ENCODE data around the gene KL. TPM values are rescaled to one million over a fixed set of nuclear protein-coding genes. Genes with fewer than 3 reads are reported as not detected.

Gene KL
- total RNA-seq, 1 experiment from 2014 or later, result 0.52 TPM

- Mint-ChIP-seq H3K27ac (ENCODE audit: unreplicated experiment) (peak overlapping the region; percentile 21), H3K9me3 (ENCODE audit: low read depth, unreplicated experiment) (peaks cover 16% of the 10 kb centered on the region), H3K4me1 (ENCODE audit: low read depth, unreplicated experiment) (no peaks in the 10 kb centered on the region), H3K36me3 (ENCODE audit: insufficient read depth, unreplicated experiment) (no peaks in the 10 kb centered on the region), H3K4me3 (ENCODE audit: low read depth, unreplicated experiment) (no peak overlapping the region), H3K27me3 (ENCODE audit: unreplicated experiment) (peaks cover 69% of the 10 kb centered on the region)
- no peak for DNase-seq
- no TSS peak for BruUV-seq (replicated peaks)
- intact Hi-C loops (cut with micrococcal nuclease; ENCODE audit: unreplicated experiment), result no loop called here
- CTCF ChIA-PET, result no interaction called here
- TF ChIP-seq, protein P1, sequence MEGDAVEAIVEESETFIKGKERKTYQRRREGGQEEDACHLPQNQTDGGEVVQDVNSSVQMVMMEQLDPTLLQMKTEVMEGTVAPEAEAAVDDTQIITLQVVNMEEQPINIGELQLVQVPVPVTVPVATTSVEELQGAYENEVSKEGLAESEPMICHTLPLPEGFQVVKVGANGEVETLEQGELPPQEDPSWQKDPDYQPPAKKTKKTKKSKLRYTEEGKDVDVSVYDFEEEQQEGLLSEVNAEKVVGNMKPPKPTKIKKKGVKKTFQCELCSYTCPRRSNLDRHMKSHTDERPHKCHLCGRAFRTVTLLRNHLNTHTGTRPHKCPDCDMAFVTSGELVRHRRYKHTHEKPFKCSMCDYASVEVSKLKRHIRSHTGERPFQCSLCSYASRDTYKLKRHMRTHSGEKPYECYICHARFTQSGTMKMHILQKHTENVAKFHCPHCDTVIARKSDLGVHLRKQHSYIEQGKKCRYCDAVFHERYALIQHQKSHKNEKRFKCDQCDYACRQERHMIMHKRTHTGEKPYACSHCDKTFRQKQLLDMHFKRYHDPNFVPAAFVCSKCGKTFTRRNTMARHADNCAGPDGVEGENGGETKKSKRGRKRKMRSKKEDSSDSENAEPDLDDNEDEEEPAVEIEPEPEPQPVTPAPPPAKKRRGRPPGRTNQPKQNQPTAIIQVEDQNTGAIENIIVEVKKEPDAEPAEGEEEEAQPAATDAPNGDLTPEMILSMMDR (IDR thresholded peaks at IDR 0.05; ENCODE audit: unreplicated experiment), result no peak
Measured at GRCh38 chr13:33007237-33007636, 9.0 kb upstream of the KL start.

GRCh38 chr13:33007950-33008349, 8.3 kb upstream of the KL start:
- Mint-ChIP-seq H3K36me3 (ENCODE audit: insufficient read depth, unreplicated experiment) (no peaks in the 10 kb centered on the region), H3K4me1 (ENCODE audit: low read depth, unreplicated experiment) (no peaks in the 10 kb centered on the region), H3K4me3 (ENCODE audit: low read depth, unreplicated experiment) (no peak overlapping the region), H3K27me3 (ENCODE audit: unreplicated experiment) (peaks cover 65% of the 10 kb centered on the region), H3K9me3 (ENCODE audit: low read depth, unreplicated experiment) (peaks cover 16% of the 10 kb centered on the region), H3K27ac (ENCODE audit: unreplicated experiment) (peak overlapping the region; percentile 21)
- TF ChIP-seq, protein P1 (IDR thresholded peaks at IDR 0.05; ENCODE audit: unreplicated experiment), result no peak
- no peak for DNase-seq
- intact Hi-C loops (cut with micrococcal nuclease; ENCODE audit: unreplicated experiment), result no loop called here
- CTCF ChIA-PET, result no interaction called here
- no TSS peak for BruUV-seq (replicated peaks)

- intact Hi-C loops (cut with micrococcal nuclease; ENCODE audit: unreplicated experiment), result no loop called here
Measured at GRCh38 chr13:33008946-33009722, 7.1 kb upstream of the KL start.

DNA sequence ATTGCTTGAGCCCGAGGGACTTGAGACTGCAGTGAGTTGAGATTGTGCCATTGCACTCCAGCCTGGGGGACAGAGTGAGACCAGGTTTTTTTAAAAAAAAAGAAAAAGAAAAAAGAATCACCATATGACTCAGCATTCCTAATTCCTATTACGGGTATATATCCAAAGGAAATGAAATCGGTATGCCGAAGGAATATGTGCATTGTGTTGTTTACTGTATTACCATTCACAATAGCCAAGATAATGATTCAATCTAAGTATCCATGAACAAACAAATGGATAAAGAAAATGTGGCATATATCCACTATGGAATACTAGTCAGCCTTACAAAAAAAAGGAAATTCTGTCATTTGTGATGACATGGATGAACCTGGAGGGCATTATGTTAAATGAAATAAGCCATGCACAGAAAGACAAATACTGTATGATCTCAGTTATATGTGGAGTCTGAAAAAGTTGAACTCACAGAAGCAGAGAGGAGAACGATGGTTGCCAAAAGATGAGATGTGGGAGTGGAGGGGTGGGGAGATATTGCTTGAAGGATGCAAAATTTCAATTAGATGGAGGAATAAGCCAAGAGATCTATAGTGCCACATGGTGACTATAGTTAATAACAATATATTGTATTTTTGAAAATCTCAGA, 4.3 kb upstream of the KL start:
- no peak for DNase-seq
- CTCF ChIA-PET, result no interaction called here
- H3K27me3 Mint-ChIP-seq (ENCODE audit: unreplicated experiment), result peaks cover 58% of the 10 kb centered on the region
- intact Hi-C loops (cut with micrococcal nuclease; ENCODE audit: unreplicated experiment), result no loop called here
- TF ChIP-seq, protein P1 (IDR thresholded peaks at IDR 0.05; ENCODE audit: unreplicated experiment), result no peak
- H3K4me1 Mint-ChIP-seq (ENCODE audit: low read depth, unreplicated experiment), result peaks cover under 1% of the 10 kb centered on the region
- H3K36me3 Mint-ChIP-seq (ENCODE audit: insufficient read depth, unreplicated experiment), result peaks cover 3% of the 10 kb centered on the region
- peaks cover 16% of the 10 kb centered on the region for H3K9me3 Mint-ChIP-seq (ENCODE audit: low read depth, unreplicated experiment)
- H3K27ac Mint-ChIP-seq (ENCODE audit: unreplicated experiment), result no peak overlapping the region
- BruUV-seq (replicated peaks), result no TSS peak
- H3K4me3 Mint-ChIP-seq (ENCODE audit: low read depth, unreplicated experiment), result no peak overlapping the region

More at GRCh38 chr13:33008946-33009722, 7.1 kb upstream of the KL start:
- Mint-ChIP-seq H3K4me3 (ENCODE audit: low read depth, unreplicated experiment) (no peak overlapping the region), H3K27me3 (ENCODE audit: unreplicated experiment) (peaks cover 56% of the 10 kb centered on the region), H3K36me3 (ENCODE audit: insufficient read depth, unreplicated experiment) (no peaks in the 10 kb centered on the region), H3K27ac (ENCODE audit: unreplicated experiment) (no peak overlapping the region), H3K9me3 (ENCODE audit: low read depth, unreplicated experiment) (peaks cover 16% of the 10 kb centered on the region), H3K4me1 (ENCODE audit: low read depth, unreplicated experiment) (no peaks in the 10 kb centered on the region)
- TF ChIP-seq, protein P1 (IDR thresholded peaks at IDR 0.05; ENCODE audit: unreplicated experiment), result no peak
- no peak for DNase-seq
- CTCF ChIA-PET, result no interaction called here
- no TSS peak for BruUV-seq (replicated peaks)
